CD4-positive, alpha-beta T cell treated with Interleukin-6 at 100 ng/mL for 8 hours (primary cell): ENCODE results near the gene CXCR2.

ENCODE experiments used
- DNase-seq: peaks from one replicate; pipeline ENCODE4 v3.0.0-alpha.2; 2020; ENCODE audit warnings: mixed read lengths, low spot score

The CXCR2 gene

DNA sequence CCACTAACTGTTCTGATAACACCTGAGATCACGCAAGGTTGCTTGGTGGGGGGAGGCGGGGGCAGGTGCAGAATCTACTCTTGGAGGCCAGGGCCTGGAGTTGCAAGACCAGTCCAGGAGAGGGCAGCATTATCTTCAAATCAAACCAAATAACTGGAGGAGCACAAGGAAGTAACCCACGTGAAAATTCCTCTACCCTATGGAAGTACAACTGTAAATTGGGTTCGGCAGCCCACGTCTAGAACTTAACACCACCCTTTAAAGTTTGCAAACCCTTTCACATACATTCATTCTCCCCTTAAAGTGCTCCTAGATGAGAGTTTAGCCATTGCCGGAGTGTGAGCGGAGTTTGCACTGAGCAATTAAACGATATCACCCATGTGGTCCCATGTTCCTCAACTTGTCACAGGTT, 60.5 kb downstream of the CXCR2 start:
- DNase-seq, result peak; percentile 70
